Panc1 (cell line): Measurements from ENCODE around the gene SLX4IP.

Experiments used
- POLR2AphosphoS5 ChIP-seq: IDR thresholded peaks from 2 replicates; pipeline ENCODE4 v1.6.1; 2012; ENCODE audit warnings: mild to moderate bottlenecking, low read depth, low read length, moderate library complexity
- TF ChIP-seq, protein P1 (sequence below): fragments of 450-650 bp; IDR thresholded peaks from 2 replicates; pipeline ENCODE4 v1.5.1; 2017; ENCODE audit warnings: mild to moderate bottlenecking

- TF ChIP-seq, protein P1, sequence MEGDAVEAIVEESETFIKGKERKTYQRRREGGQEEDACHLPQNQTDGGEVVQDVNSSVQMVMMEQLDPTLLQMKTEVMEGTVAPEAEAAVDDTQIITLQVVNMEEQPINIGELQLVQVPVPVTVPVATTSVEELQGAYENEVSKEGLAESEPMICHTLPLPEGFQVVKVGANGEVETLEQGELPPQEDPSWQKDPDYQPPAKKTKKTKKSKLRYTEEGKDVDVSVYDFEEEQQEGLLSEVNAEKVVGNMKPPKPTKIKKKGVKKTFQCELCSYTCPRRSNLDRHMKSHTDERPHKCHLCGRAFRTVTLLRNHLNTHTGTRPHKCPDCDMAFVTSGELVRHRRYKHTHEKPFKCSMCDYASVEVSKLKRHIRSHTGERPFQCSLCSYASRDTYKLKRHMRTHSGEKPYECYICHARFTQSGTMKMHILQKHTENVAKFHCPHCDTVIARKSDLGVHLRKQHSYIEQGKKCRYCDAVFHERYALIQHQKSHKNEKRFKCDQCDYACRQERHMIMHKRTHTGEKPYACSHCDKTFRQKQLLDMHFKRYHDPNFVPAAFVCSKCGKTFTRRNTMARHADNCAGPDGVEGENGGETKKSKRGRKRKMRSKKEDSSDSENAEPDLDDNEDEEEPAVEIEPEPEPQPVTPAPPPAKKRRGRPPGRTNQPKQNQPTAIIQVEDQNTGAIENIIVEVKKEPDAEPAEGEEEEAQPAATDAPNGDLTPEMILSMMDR: no peak
- TF ChIP-seq POLR2AphosphoS5: no peak
Observed at GRCh38 chr20:10632721-10633509, 197.8 kb downstream of the SLX4IP start.
